Activated CD4-positive, CD25-positive, alpha-beta regulatory T cell (primary cell): ENCODE data around the gene TMEM9B.
"Not testable (repeated sequence)": the region's sequence is repeated elsewhere in the genome, so short reads cannot be mapped to it uniquely, and the experiment has no call there.

ENCODE experiments used
- DNase-seq, 4 experiments: peaks; one replicate each; lab custom pipeline; 2025; lab: John Stamatoyannopoulos, UW

The TMEM9B gene

DNA sequence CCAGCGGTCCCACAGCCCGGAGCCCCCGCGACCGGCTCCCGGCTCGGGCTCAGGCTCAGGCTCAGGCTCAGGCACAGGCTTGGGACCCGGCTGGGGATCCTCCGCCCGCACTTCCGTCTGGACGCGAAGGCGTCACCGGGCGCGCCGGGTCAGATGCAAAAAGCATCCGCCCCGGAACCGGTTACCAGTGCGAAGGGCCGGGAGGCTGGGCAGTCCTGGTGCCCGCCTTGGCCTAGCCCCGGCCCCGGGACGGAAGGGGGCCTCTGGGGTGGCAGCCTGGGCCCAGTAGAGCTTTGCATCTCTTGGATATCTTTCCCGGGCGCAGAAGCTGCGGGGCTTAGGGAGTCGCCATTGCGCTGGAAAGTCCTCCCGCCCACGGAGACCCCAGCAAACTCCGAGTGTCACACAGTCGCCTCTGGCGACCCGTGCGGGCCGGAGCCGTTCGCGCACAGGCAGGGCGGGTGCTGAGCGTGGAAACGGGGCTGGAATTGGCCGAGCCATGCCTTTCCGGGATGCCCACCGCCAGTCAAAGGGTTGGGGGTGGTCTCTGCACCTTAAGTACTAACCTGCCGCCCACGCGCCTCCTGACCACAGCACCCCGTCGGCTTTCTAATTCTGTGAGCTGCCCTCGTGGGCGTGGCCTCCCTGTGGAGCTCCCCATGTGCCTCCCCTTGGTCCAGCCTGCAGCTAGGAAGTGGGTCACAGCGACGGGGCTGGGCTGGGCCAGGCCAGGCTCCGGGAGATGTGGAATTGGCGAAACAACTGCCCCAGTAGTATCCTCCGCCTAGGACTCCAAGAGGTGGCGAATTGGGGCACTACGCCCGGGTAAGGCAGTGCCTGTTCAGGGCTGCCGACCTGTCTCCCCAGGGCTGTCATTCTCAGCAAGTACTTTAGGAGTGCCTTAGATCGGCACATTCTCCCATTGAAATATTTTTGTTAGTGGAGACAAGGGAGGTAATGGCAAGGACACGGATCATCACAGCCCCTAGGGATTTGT, at the start of gene TMEM9B:
TSS of gene TMEM9B (minus strand) at position 119 of the 997 bp plus-strand sequence. CDS start 129 bp downstream, outside the sequence.
- DNase-seq, result peak; percentile 55 to 71 (median 66)

DNA sequence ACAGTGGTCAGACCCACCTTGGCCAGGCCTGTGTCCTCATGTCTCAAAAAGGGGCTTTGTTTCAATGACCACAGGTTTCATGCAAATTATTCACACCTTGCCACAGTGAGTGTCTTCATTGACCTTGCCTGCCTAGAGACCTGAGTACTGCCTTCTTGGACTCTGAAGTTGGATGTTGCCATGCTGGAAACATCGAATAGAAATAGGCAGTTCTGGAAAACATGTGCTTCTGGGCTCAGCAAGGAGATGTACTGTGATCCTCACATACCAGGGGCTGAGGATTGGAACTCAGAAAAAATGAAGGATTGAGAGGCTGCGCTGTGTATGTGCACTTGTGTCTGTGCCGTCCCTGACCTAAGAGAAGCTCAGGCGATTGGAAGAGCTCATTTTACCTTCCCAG, 49.1 kb upstream of the TMEM9B start:
- no peak for DNase-seq

DNA sequence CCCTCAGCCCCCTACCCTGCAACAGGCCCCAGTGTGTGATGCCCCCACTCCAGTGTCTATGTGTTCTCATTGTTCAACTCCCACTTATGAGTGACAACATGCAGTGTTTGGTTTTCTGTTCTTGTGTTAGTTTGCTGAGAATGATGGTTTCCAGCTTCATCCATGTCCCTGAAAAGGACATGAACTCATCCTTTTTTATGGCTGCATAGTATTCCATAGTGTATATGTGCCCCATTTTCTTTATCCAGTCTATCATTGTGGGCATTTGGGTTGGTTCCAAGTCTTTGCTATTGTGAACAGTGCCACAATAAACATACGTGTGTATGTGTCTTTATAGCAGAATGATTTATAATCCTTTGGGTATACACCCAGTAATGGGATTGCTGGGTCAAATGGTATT, 45.3 kb upstream of the TMEM9B start:
- not testable (repeated sequence) for DNase-seq

DNA sequence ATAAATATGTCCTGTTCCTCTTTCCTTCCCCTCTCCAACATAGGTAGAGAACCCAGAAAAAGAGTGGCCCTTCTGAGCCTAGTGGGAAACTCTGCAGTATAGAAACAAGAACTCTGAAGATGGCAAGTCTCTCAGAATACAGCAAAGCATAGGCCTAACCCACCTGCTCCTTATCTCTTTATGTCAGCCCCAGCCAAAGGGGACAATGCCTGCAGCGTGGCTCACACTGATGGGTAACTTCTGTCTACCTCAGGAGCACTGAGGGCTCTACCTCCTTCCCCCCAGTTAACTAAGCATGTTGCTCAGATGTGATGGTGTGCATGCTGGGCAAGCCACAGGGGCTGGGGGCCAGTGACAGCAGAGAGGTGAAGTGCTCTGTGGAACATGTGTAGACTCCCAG, 44.4 kb upstream of the TMEM9B start:
- no peak for DNase-seq

DNA sequence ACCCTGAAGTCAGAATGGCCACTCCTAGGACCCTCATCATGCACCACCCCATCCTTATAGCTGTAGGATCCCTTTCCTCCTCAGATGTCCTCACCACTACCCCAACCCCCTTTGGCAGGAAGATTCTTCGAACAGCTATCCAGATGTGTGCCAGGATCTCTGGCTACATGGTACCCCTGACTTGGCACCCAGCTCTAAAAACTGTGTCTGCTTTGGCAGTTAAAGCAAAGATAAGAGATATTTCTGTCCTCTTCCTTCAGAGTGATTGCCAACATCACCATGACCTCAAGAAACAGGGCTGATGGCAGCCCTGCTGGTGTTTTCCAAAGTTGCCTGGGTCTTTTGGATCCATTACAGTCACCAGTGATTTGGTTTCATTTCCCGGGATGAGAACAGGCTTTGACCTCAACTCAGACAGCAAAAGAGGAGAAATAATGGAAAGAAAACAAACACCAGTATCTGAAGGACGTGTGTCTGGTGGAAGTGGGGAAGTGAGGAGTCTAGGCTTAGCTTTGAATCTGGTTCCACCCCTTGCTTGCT, 43.8 kb upstream of the TMEM9B start:
- no peak for DNase-seq

DNA sequence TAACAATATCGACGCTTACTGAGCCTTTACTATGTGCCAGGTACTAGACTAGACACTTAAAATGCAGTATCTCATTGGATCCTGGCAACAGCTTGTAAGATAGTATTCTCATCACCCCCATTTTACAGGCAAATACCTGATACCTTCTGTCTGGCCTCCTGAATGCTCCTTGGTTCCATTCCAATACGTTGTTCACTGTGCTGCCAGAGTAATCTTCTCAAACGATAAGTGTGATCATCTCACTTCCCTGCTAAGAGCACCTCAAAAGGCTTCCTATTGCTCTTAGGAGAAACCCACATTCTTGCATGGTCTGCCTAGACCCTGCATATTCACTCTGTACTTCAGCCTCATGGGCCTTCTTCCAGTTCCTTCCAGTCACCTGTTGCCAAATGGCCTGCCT, 40.8 kb upstream of the TMEM9B start:
- DNase-seq, result no peak

DNA sequence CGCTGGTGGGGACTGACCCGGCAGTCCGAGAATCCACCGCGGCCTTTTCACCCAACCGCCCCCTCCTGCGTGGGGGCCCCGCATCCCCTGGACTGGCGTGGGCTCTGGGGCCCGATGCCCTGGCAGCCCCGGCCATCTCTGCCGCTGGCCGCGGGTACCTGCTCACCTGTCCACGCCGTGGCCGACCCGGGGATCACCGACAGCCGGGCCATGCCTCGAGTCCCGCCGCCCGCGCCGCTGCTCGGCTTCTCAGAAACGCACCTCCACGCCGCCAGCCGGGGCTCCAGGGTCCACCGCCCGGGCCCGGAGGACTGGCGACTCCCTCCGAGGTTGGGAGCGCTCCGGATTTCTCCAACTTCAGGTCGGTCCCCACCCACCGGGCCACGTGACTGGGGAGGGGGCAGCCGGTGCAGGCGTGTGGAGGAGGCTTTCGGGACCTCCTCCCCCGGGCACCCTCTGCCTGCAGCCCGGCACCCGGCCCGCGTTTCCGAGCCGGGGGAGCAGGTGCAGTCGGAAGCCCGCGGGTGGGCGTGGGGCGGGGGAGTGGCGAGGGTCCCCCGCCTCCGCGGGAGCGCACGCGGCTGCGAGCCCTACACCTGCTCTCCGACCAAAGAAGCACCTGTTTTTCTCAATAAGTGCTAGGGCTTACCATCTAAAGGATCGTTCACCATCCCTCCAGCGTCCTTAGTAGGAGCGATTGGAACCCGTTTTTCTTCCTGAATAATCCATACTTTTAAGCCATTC, 40.1 kb upstream of the TMEM9B start:
- no peak for DNase-seq

DNA sequence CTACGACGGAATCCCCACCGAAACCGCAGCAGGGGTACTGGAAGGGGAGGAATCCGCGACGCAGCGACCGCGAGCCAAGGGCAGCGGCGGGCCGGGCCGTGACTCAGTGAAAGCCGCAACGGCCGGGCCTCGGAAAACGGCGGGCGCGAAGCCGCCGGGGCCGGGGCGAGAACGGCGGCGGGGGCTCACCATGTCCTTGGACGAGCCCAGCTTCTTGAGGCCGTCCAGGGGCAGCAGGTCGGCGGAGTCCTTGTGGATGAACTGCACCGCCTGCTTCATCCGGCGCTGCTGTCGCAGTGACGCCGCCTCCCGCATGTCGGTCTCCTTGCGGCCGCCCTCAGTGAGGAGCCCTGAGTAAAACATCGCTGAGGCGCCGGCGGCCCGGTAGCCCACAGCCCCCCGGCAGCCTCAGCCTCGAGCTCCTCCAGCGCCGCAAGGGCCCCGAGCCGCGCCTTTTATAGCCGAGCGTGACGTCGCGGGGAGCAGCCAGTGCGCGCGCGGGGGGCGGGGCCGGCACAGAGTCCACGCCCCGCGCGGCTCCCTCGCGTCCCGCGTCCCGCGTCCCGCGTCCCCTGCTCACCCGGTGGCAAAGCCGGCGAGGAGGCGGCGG, 39.4 kb upstream of the TMEM9B start, which contains the start of gene NRIP3:
TSS of gene NRIP3 (minus strand) at position 429 of the 610 bp plus-strand sequence. CDS start at position 363, 66 bp downstream.
- DNase-seq, result peak; percentile 31 to 50 (median 44)

DNA sequence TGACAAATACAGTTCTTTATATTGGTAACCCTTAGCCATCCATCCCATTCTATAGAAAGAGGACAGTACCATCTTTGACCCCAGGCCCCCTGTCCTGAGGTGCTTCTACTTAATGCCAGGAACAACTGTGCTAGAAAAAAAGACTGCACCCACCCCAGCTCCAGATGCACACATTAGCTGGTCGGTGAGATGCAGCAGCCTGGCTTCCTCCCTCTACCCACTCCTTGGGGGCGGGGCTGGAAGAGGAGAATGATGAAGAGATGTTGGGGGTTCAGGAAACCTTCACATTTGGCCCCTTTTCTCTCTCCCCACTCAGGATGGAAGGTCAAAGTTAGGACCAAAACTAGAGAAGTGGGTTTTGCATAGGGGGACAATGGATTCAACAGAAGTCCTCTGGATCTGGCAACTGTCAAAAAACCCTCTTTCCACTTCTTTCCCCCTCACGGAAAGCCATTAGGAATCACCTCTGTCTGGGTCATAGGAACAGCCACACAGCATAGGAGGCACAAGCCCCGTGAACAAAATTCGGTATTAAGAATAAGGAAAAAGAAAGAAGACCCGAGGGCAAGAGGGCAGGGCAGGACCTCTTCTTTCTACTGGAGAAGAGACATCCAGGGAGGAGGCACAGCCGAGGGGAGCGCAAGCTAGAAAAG, 38.8 kb upstream of the TMEM9B start:
- no peak for DNase-seq

DNA sequence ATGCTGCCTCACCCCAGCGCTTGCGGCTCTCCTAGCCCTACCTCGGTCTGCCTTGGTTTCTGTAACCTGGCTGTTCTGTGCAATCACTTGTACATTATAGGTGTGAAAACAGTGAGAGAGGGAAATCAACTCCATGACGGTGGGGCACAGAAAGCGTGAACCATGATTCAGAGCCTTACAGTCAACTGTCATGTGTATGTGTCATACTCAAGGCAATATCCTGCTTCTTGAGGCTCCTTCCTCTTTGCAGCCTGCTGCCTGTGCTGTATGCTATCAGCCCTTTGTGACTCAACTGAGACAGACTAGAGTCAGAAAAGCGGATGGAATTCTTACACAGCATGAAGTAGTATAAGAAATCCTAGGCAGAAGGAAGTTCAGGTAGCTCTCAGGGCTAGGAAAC, 37.5 kb upstream of the TMEM9B start:
- DNase-seq, result no peak

DNA sequence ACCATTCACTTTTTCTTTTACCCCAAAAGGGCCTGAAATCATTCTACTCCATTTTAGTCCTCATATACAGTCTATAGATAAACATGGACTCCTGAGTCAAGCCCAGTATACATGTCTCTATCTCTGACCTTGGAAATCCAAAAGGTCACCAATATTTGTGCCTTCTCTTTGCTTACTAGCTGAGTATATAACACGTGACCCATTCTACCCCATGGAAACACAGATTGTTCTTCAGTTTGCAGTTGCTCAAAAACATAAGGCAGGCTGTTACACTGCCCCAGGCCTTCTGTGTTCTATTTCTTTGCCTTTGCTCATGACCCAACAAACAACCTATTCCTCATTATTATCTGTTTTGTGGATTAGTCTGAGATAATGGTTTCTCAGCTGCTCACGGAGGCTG, 33.8 kb upstream of the TMEM9B start:
- no peak for DNase-seq

DNA sequence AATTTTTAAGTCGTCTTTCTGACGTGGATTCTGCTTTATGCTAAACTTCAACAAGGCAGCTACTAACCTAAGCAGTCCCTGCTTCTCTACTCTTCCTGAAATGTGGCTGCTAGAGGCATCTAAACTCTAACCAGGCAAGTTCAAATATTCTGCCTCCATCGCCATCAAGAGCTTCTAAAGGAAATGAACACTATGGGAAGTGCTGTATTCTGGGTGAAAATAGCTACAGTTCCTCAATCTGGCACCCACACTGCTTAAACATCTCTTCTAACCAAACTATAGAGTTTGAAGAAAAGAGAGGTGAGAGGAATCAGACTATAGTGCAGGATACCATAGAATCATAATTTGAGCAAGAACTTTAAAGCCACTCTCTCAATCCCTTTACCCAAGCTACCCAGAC, 33.2 kb upstream of the TMEM9B start:
- no peak for DNase-seq

DNA sequence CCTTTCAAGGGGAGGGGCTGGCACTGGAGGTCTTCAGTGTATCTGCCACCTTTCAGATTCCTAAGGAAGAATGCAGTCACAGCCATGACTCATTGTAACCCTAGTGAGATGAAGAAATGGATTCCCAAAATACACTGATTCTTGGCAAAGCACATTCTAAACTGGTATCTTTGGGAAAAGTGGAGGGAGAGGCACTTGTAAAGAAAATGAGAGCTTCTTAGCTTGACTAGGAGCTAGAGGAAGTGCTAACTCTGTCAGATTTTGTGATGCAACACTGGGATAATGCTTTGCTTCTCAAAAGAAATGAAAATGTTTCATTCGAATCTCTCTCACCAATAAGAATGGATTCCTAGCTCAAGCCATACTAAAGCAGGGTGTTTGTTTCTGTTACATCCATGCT, 25.2 kb upstream of the TMEM9B start:
- DNase-seq, result no peak

DNA sequence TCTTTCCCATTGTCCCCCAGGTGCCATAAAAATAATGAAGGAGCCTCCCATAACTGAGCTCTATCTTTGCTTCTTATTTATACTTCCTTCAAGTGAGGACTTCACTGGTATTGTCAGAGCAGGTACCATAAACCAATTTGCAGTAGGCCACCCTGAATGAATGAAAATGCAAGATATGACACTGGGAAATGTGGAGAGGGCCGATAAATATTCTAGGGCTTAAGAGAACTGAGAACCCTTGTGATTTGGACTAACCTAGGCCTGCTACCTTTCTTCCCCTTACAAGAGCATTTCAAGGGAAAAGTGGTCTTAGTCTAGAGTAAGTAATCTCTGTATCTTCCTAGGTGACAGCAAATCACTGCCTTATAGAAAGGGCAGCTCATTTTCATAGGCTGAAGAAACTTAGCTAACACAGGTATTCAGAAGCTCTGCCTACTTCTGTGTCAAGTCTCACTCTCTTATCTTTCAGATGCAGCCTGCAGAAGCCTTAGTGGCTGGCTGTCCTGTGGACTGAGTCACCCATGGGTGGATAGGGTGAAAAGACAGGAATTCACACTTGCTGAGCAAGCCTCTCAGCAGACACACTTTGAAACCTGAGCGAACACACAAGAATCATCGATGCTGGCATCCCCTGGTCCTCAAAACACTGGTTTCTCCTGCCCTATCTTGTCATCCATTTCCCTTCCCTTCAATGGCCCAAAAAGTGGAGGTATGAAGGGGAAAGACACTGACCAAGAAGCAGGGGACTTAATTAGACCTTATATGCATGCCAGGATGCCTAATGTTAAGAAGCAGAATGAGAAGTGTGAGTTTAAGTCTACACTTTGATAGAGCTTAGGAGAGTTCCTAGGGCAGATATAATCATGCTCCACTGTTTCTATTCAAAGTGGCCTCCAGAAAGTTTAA, 24.3 kb upstream of the TMEM9B start:
- DNase-seq, result no peak

DNA sequence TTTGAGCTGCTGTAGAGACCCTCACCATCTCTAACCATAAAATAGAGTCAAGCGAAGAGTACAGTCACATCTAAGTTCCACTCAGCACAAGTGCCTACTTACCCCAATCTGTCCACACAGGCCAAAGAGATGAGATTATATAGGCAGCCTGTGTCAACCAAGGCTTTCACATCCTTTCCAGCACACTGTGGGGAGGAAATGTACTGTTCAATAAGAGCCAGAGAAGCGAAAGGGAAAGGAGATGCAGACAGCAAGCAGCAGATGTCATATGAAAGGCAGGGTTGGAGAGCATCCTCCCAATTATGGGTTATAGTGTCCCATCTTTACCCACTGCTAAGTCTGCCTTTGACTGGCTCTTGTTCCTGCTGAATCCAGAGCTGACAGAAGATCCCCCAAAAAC, 23.2 kb upstream of the TMEM9B start:
- no peak for DNase-seq

DNA sequence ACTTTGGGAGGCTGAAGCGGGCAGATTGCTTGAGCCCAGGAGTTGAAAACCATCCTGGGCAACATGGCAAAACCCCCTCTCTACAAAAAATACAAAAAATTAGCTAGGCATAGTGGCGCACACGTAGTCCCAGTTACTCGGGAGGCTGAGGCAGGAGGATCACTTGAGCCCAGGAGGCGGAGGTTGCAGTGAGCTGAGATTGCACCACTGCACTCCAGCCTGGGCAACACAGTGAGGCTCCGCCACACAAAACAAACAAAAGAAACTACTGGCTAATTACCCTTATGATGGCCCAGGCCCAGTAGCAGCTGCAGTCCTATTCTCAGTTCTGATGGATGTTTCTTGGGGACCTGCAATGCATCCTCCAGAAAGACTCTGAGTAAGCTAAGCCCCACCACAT, 22.5 kb upstream of the TMEM9B start:
- DNase-seq, result not testable (repeated sequence)

DNA sequence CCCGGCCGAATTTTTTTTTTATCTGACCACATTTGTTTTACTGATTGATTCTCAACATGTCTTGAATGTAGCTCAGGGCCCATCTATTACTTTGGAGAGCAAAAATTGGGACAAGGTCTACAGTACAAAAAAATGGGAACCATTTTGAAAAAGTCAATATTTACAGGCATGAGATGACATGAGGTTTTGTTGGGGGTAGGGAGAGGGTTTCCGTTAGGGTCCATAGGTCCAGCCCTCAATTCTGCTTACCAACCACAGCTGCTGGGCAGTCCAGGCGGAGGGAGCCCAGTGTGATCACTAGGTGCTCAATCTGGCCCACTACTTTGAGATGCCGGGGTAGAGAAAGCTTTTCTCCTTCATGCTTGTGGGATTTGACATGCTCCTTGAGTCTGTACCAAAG, 21.2 kb upstream of the TMEM9B start:
- no peak for DNase-seq

DNA sequence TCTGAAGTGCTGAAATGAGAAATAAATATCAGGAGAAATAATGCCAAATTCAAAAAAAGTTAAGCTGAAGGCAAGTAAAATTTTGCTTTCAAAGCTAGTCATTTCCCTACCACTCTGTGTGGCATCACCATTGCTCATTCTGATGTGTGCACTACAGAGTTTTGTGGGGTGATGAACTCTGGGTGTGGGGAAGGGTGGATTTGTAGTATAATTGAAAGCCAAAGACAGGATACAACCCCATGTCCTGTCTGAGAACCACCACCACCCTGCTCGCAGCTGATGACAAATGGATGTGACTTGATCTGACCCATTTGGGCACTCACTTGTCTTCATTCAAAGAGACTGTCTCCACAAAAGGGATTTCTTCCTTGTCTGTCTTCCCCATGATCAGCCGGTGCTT, 19.3 kb upstream of the TMEM9B start:
- no peak for DNase-seq

DNA sequence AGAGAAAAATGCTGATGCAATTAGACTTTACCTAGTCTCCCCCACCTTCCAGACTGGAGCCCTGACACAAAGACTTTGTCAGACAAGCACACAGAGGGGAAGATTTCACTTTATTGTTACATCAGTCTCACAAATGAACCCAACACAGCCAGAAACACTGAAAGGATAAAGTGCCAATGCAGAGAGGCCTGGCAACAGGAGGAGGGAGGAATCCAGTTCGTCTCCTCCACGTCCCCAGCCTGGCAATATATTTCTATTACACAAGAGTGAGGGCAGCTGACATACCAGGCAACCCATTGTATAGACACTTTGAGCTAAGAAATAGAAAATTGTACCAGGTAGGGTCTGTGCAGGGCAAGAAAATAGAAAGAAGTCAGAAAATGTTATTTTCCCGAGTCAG, 16.2 kb upstream of the TMEM9B start:
- DNase-seq, result no peak

DNA sequence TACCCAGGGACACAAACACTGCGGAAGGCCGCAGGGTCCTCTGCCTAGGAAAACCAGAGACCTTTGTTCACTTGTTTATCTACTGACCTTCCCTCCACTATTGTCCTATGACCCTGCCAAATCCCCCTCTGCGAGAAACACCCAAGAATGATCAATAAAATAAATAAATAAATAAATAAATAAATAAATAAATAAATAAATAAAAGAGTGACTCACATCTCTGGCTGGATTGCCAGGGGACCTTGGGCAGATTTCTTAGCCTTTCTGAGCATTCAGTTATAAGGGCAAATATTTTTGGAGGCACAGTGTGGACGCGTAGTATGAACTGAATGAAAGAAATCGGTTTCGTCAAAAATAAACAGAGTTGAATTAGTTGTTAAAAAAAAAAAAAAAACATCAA, 15.1 kb upstream of the TMEM9B start:
- not testable (repeated sequence) for DNase-seq

DNA sequence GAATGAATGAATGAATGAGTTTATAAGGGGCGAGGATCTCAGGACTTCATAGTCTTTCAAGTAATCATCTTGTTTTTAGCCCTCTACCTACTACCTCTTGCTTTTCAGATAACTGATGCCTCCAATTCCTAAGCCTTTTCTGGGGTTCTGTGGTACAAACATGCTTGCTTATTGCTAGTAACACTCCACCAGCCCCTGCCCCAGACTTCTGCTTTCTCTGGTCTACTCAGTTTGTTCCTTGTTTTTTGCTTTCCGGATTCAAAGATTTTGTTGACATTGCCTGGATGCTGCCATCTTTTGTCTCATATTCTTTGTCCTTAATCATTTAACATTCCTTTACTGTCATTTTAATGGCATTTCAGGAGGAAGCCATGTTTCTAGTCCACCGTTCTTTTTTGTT, 8.9 kb upstream of the TMEM9B start:
- no peak for DNase-seq
